ENCODE data around the gene SRM. TPM values are rescaled to one million over a fixed set of nuclear protein-coding genes. Genes with fewer than 3 reads are reported as not detected.

The SRM gene
- total and polyA plus RNA-seq, 4 donors: 8.6 to 59.1 (median 24.3) TPM

DNA sequence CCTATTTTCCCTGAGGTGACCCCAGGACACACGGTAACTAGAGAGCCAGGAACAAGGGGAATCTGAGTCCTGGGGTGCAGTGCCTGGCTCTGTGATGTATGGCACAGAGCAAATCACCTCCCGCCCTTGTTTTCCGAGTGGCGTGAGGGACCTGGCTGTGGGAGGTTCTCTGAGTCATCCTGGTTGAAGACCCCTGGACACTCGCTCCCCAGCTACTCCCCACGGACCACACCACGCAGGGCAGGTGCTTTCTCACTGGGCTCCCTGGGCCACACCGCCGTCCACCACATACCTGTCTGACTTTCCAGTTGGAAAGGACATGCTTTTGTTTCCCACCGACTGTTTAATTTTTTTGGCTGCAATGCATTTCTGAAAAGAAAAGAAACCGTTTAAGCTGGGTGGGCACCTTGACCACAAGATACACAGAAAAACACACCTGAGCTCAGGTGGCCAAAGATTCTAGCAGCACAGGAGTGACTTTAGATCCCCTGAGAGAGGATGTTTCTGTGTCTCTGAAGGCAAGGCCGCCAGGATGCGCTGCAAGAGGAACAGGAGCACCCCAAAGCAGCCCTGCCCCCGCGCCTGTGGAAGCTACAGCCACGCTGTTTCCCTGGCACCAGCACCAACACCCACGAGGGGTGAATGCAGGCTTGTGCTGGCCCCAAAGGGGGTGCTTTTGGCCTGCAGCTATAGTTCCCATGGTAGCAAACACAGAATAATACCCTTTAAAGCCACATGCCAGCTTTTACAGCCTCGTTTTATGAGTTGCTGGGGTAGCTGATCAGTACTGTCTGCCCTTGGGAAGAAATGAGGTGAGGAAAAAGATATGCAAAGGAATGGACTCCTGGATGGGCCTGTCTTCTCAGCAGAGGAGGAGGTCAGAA lies 8.1 kb upstream of the SRM start:
- 91% methylated on average over 18 of the region's 18 CpGs for WGBS
- no peaks in the 10 kb centered on the region for H3K4me1 ChIP-seq (ENCODE audit: control insufficient read depth in 4 of 4, insufficient read depth in 4 of 4, low read length in 3 of 4)
- no peaks in the 10 kb centered on the region for H3K27me3 ChIP-seq (ENCODE audit: control insufficient read depth in 4 of 4, insufficient read depth in 4 of 4, low read length in 3 of 4)
- H3K4me3 ChIP-seq (ENCODE audit: low read depth in 1 of 3, low read length in 3 of 3): no peak overlapping the region
- H3K9ac ChIP-seq (ENCODE audit: low read depth in 1 of 2, low read length in 2 of 2): no peak overlapping the region
- DNase-seq (ENCODE audit: low spot score): no peak
- H3K27ac ChIP-seq (ENCODE audit: low read depth in 1 of 2, low read length in 2 of 2): no peak overlapping the region
- peaks cover 16 to 74% (median 46%) of the 10 kb centered on the region in 4 donors for H3K36me3 ChIP-seq (ENCODE audit: control insufficient read depth in 4 of 4, insufficient read depth in 3 of 4, low read depth in 1 of 4, low read length in 3 of 4)
- TF ChIP-seq YY1 (IDR thresholded peaks at IDR 0.05) (no peak), JUND (IDR thresholded peaks at IDR 0.05) (no peak), TAF1 (conservative IDR thresholded peaks at IDR 0.05) (no peak), HNF4G (IDR thresholded peaks at IDR 0.05) (no peak)
- TF ChIP-seq, protein P1, sequence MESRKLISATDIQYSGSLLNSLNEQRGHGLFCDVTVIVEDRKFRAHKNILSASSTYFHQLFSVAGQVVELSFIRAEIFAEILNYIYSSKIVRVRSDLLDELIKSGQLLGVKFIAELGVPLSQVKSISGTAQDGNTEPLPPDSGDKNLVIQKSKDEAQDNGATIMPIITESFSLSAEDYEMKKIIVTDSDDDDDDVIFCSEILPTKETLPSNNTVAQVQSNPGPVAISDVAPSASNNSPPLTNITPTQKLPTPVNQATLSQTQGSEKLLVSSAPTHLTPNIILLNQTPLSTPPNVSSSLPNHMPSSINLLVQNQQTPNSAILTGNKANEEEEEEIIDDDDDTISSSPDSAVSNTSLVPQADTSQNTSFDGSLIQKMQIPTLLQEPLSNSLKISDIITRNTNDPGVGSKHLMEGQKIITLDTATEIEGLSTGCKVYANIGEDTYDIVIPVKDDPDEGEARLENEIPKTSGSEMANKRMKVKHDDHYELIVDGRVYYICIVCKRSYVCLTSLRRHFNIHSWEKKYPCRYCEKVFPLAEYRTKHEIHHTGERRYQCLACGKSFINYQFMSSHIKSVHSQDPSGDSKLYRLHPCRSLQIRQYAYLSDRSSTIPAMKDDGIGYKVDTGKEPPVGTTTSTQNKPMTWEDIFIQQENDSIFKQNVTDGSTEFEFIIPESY (IDR thresholded peaks at IDR 0.05): no peak
- TF ChIP-seq, protein P2, sequence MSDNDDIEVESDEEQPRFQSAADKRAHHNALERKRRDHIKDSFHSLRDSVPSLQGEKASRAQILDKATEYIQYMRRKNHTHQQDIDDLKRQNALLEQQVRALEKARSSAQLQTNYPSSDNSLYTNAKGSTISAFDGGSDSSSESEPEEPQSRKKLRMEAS (IDR thresholded peaks at IDR 0.05): no peak
- H3K9me3 ChIP-seq (ENCODE audit: control insufficient read depth in 4 of 4, low read length in 3 of 4): no peaks in the 10 kb centered on the region

DNA sequence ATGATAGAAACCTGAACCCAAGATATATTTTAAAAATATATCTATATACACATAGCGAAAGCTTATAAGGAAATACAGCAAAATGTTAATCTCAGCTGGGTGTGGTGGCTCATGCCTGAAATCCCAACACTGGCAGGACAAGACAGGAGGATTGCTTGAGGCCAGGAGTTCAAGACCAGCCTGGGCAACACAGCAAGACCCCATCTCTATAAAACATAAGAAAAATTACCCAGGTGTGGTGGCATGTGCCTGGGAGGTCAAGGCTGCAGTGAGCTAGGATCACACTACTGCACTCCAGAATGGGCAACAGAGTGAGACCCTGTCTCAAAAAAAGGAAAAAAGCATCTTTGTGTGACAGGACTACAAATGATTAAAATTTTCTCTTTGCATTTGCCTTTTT lies 6.0 kb upstream of the SRM start:
- H3K36me3 ChIP-seq (ENCODE audit: control insufficient read depth in 4 of 4, insufficient read depth in 3 of 4, low read depth in 1 of 4, low read length in 3 of 4): peaks cover 11 to 55% (median 33%) of the 10 kb centered on the region in 4 donors

More for the DNA sequence above, 6.0 kb upstream of the SRM start:
- Histone ChIP-seq H3K4me1 (ENCODE audit: control insufficient read depth in 4 of 4, insufficient read depth in 4 of 4, low read length in 3 of 4) (peaks cover 2 to 4% (median 3%) of the 10 kb centered on the region in 4 donors), H3K27ac (ENCODE audit: low read depth in 1 of 2, low read length in 2 of 2) (no peak overlapping the region), H3K4me3 (ENCODE audit: low read depth in 1 of 3, low read length in 3 of 3) (no peak overlapping the region), H3K27me3 (ENCODE audit: control insufficient read depth in 4 of 4, insufficient read depth in 4 of 4, low read length in 3 of 4) (no peaks in the 10 kb centered on the region), H3K9ac (ENCODE audit: low read depth in 1 of 2, low read length in 2 of 2) (no peak overlapping the region), H3K9me3 (ENCODE audit: control insufficient read depth in 4 of 4, low read length in 3 of 4) (no peaks in the 10 kb centered on the region)
- TF ChIP-seq, protein P3, sequence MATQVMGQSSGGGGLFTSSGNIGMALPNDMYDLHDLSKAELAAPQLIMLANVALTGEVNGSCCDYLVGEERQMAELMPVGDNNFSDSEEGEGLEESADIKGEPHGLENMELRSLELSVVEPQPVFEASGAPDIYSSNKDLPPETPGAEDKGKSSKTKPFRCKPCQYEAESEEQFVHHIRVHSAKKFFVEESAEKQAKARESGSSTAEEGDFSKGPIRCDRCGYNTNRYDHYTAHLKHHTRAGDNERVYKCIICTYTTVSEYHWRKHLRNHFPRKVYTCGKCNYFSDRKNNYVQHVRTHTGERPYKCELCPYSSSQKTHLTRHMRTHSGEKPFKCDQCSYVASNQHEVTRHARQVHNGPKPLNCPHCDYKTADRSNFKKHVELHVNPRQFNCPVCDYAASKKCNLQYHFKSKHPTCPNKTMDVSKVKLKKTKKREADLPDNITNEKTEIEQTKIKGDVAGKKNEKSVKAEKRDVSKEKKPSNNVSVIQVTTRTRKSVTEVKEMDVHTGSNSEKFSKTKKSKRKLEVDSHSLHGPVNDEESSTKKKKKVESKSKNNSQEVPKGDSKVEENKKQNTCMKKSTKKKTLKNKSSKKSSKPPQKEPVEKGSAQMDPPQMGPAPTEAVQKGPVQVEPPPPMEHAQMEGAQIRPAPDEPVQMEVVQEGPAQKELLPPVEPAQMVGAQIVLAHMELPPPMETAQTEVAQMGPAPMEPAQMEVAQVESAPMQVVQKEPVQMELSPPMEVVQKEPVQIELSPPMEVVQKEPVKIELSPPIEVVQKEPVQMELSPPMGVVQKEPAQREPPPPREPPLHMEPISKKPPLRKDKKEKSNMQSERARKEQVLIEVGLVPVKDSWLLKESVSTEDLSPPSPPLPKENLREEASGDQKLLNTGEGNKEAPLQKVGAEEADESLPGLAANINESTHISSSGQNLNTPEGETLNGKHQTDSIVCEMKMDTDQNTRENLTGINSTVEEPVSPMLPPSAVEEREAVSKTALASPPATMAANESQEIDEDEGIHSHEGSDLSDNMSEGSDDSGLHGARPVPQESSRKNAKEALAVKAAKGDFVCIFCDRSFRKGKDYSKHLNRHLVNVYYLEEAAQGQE (IDR thresholded peaks at IDR 0.05): no peak
- TF ChIP-seq, protein P4, sequence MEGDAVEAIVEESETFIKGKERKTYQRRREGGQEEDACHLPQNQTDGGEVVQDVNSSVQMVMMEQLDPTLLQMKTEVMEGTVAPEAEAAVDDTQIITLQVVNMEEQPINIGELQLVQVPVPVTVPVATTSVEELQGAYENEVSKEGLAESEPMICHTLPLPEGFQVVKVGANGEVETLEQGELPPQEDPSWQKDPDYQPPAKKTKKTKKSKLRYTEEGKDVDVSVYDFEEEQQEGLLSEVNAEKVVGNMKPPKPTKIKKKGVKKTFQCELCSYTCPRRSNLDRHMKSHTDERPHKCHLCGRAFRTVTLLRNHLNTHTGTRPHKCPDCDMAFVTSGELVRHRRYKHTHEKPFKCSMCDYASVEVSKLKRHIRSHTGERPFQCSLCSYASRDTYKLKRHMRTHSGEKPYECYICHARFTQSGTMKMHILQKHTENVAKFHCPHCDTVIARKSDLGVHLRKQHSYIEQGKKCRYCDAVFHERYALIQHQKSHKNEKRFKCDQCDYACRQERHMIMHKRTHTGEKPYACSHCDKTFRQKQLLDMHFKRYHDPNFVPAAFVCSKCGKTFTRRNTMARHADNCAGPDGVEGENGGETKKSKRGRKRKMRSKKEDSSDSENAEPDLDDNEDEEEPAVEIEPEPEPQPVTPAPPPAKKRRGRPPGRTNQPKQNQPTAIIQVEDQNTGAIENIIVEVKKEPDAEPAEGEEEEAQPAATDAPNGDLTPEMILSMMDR (IDR thresholded peaks at IDR 0.05; ENCODE audit: low read depth, low read length, missing input control): no peak
- TF ChIP-seq FOXA2 (IDR thresholded peaks at IDR 0.05) (no peak), HNF4G (IDR thresholded peaks at IDR 0.05) (no peak), SP1 (IDR thresholded peaks at IDR 0.05) (no peak), HNF4A (conservative IDR thresholded peaks at IDR 0.05) (no peak), JUND (IDR thresholded peaks at IDR 0.05) (no peak), YY1 (IDR thresholded peaks at IDR 0.05) (no peak), RXRA (IDR thresholded peaks at IDR 0.05) (no peak), EGR1 (IDR thresholded peaks at IDR 0.05; ENCODE audit: low read depth in 2 of 2) (no peak)
- WGBS: 99% methylated on average over 1 of the region's 1 CpG
- DNase-seq (ENCODE audit: low spot score): no peak

Data from liver (tissue), 9 donors.